ENCODE measurements around the gene TRAF5. TPM values are rescaled to one million over a fixed set of nuclear protein-coding genes. Genes with fewer than 3 reads are reported as not detected.

TRAF5 gene
- total and polyA plus RNA-seq, 12 donors, result 1.3 to 5.5 (median 1.9) TPM

DNA sequence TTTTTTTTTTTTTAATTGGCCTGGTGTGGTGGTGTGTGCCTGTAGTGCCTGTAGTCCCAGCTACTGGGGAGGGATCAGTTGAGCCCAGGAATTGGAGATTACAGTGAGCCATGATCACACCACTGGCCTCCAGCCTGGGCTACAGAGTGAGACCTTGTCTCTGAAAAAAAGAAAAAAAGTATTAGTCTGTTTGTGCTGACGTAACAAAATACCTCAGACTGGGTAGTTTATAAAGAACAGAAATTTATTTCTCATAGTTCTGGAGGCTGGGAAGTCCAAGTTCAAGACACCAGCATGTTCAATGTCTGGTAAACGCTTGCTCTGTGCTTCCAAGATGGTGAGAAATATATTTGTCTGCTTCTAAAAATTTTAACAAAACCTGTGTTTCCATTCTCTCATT lies 25.8 kb downstream of the TRAF5 start:
- 96 to 100% methylated on average over 2 of the region's 2 CpGs for WGBS, 2 donors
- Histone ChIP-seq H3K36me3 (peaks cover 0 to 24% (median 0%) of the 10 kb centered on the region in 9 donors), H3K9me3 (peaks cover 0 to 7% (median 0%) of the 10 kb centered on the region in 11 donors), H3K4me1 (peaks cover 0 to 14% (median 0%) of the 10 kb centered on the region in 9 donors), H3K4me3 (no peak overlapping the region), H3K27me3 (no peaks in the 10 kb centered on the region), H3K27ac (peak overlapping the region in 1 of 10 donors; percentile 24)
- TF ChIP-seq, protein P1, sequence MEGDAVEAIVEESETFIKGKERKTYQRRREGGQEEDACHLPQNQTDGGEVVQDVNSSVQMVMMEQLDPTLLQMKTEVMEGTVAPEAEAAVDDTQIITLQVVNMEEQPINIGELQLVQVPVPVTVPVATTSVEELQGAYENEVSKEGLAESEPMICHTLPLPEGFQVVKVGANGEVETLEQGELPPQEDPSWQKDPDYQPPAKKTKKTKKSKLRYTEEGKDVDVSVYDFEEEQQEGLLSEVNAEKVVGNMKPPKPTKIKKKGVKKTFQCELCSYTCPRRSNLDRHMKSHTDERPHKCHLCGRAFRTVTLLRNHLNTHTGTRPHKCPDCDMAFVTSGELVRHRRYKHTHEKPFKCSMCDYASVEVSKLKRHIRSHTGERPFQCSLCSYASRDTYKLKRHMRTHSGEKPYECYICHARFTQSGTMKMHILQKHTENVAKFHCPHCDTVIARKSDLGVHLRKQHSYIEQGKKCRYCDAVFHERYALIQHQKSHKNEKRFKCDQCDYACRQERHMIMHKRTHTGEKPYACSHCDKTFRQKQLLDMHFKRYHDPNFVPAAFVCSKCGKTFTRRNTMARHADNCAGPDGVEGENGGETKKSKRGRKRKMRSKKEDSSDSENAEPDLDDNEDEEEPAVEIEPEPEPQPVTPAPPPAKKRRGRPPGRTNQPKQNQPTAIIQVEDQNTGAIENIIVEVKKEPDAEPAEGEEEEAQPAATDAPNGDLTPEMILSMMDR (IDR thresholded peaks at IDR 0.05), result no peak
- ATAC-seq (no peak), DNase-seq (no peak)
- intact Hi-C loops (cut with DNase I), result no loop called here

DNA sequence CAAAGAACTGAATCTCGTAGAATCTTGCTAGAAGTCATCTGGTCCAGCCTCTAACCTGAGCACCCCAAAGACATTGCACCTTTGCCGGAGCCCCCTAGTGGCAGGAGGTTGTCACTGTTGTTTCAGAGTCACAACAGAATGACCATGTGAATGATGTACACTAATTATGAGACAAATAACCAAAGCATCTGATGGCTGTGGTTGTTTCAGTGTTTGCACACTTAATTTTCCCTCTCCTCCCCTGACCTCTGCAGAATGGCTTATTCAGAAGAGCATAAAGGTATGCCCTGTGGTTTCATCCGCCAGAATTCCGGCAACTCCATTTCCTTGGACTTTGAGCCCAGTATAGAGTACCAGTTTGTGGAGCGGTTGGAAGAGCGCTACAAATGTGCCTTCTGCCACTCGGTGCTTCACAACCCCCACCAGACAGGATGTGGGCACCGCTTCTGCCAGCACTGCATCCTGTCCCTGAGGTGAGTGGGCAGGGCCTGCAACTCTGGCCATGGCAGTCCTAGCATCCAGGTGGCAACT lies 26.4 kb downstream of the TRAF5 start:
- peaks cover 0 to 14% (median 0%) of the 10 kb centered on the region in 9 donors for H3K4me1 ChIP-seq
- H3K4me3 ChIP-seq, result no peak overlapping the region
- WGBS, 2 donors, result 80 to 84% methylated on average over 8 of the region's 8 CpGs
- H3K27ac ChIP-seq, result peak overlapping the region in 1 of 10 donors; percentile 24
- DNase-seq, result peak in 1 of 2 donors; percentile 24
- TF ChIP-seq, protein P1 (IDR thresholded peaks at IDR 0.05), result peak; percentile 40 to 81 (median 57)
- H3K36me3 ChIP-seq, result peaks cover 0 to 28% (median 0%) of the 10 kb centered on the region in 9 donors
- intact Hi-C loops (cut with DNase I), result no loop called here
- no peaks in the 10 kb centered on the region for H3K27me3 ChIP-seq
- ATAC-seq, result peak in 1 of 8 donors; percentile 25
- H3K9me3 ChIP-seq, result peaks cover 0 to 7% (median 0%) of the 10 kb centered on the region in 11 donors

DNA sequence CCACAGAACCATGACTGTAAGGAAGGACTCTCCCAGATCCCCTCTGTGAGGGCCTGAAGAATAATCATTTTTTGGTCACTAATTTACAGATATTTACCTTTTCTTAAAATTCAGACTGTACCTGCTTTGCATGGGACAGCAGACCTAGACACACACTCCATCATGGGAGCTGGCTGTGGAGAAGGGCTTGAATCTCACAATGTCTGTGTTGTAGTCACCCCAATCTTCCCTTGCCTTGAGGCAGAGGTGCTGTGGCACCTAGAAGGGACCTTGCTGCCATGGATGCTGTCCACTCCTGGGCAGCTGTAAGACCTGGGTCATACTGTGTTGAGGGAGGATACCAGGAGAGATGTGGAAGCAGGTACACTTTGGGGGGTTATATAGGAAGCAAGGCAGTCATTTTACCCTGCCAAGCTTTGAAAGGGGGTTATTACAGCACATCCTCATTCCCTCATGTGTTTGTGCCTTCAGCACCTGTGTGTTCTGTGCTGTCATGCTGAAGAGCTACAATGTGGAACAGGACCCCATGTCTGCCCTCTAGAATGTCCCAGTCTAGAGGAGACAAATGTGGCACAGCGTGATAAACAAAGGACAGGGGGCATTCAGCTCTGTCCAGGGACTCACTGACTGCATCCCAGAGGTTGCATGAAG lies 27.1 kb downstream of the TRAF5 start:
- intact Hi-C loops (cut with DNase I), result no loop called here
- peak overlapping the region in 1 of 10 donors; percentile 24 for H3K27ac ChIP-seq
- no peaks in the 10 kb centered on the region for H3K27me3 ChIP-seq
- H3K9me3 ChIP-seq, result peaks cover 0 to 7% (median 0%) of the 10 kb centered on the region in 11 donors
- TF ChIP-seq, protein P1 (IDR thresholded peaks at IDR 0.05), result no peak
- peaks cover 0 to 32% (median 0%) of the 10 kb centered on the region in 9 donors for H3K36me3 ChIP-seq
- WGBS, 2 donors, result 0 to 30% methylated on average over 1 of the region's 1 CpG
- ATAC-seq (peak in 1 of 8 donors; percentile 27), DNase-seq (no peak)
- H3K4me1 ChIP-seq, result peaks cover 0 to 14% (median 0%) of the 10 kb centered on the region in 9 donors
- no peak overlapping the region for H3K4me3 ChIP-seq

DNA sequence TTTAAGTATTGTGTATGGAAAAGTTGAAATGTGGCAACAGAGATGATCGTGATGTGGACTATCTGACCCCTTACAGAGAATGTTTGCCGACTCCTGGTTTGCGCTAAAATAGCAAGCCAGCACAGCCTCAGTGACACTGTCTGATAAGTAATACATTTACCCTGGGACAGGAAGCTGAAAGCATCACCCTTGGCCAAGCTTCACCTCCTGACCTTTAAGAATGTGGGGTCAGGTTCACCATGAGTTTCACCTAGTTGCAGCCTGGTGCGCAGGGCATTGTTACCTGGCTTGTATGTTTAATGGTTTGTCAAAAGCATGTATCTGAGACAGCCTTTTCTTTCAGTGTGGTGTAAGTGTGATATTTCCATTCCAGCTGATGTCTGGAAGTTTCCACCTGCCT lies 29.2 kb downstream of the TRAF5 start:
- H3K36me3 ChIP-seq, result peaks cover 0 to 52% (median 0%) of the 10 kb centered on the region in 9 donors
- TF ChIP-seq, protein P1 (IDR thresholded peaks at IDR 0.05), result no peak
- peaks cover 0 to 7% (median 0%) of the 10 kb centered on the region in 11 donors for H3K9me3 ChIP-seq
- peaks cover 0 to 14% (median 0%) of the 10 kb centered on the region in 9 donors for H3K4me1 ChIP-seq
- 94 to 97% methylated on average over 4 of the region's 4 CpGs for WGBS, 2 donors
- DNase-seq (no peak), ATAC-seq (no peak)
- no peak overlapping the region for H3K4me3 ChIP-seq
- H3K27me3 ChIP-seq, result no peaks in the 10 kb centered on the region
- intact Hi-C loops (cut with DNase I), result no loop called here
- H3K27ac ChIP-seq, result no peak overlapping the region
